SHP77 treated with DMSO at 0.1 percent for 48 hours (cell line): ENCODE measurements around the gene RAB3GAP2.
A peak's percentile ranks its signal among the peaks of the same experiment; 100 is the strongest.
"Not testable (repeated sequence)": the region's sequence is repeated elsewhere in the genome, so short reads cannot be mapped to it uniquely, and the experiment has no call there.

Source experiments
- DNase-seq: peaks from one replicate; lab custom pipeline; 2025; lab: John Stamatoyannopoulos, UW

The RAB3GAP2 gene

GRCh38 chr1:220272047-220272840, at the start of gene RAB3GAP2:
Gene RAB3GAP2, minus strand, starts transcription at chr1:220272453. Its CDS starts 116 bp downstream, at chr1:220272337.
- peak; percentile 93 for DNase-seq

GRCh38 chr1:220321758-220322157, 49.5 kb upstream of the RAB3GAP2 start:
- no peak for DNase-seq

GRCh38 chr1:220320709-220321108, 48.5 kb upstream of the RAB3GAP2 start:
- no peak for DNase-seq

- no peak for DNase-seq
Observed at GRCh38 chr1:220318673-220319072, 46.4 kb upstream of the RAB3GAP2 start.

DNA sequence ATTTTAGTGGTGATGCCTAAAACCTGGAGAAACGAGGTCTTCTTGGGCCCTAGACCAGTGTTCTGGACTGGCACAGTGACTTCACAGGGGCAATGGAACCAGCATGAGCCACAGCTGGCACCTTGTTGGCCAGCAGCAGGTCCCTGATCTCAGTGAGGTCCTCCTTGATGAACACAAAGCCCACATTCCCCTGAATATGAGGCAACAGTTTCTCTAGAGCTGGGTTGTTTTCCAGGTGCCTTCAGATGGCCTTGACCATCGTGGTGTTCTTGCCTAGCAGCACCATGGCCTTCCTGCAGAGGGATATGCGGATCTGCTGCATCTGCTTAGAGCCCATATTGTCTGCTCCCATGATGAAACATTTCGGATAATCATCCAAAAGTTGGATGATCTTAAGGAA, 44.9 kb upstream of the RAB3GAP2 start:
- DNase-seq: no peak

DNA sequence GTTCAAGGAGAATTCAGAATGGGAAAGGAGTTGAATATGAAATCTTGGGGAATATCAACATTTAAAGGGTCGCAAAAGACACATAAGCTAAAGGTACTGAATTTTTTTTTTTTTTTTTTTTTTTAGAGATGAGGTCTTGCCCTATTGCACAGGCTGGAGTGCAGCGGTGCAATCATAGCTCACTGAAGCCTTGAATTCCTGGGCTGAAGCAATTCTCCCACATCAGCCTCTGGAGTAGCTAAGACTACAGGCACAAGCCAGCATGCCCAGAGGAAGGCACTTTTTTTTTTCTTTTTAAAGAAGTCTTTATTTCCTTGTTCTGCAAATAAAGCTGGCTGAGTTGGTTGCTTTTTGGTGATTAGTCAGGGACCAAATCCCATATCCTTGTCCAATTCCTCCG, 44.1 kb upstream of the RAB3GAP2 start:
- no peak for DNase-seq

- DNase-seq: no peak
Observed at GRCh38 chr1:220315070-220315839, 43.0 kb upstream of the RAB3GAP2 start.

DNA sequence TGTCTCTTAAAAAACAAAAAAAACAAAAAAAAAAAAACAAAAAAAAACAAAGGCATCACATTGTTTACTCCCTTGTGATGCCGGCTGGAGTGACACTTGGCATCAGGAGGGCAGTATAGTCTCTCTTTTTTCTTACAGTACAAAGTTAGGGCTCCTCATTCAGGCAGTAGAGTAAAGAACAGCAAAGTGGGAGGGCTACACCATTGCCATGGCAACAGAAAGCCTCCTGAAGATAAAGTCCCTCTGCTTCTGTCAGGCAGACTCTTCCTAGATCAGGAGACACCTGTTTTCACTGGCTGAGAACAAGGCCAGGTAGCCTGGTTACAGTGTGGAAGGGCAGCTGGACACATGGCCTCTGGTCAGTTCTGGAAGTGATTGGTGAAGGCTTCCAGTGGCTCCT, 41.3 kb upstream of the RAB3GAP2 start:
- DNase-seq: no peak

DNA sequence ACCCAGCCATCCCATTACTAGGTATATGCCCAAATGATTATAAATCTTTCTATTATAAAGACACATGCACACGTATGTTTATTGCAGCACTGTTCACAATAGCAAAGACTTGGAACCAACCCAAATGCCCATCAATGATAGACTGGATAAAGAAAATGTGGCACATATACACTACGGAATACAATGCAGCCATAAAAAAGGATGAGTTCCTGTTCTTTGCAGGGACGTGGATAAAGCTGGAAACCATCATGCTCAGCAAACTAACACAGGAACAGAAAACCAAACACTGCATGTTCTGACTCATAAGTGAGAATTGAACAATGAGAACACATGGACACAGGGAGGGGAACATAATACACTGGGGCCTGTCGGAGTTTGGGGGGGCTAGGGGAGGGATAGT, 37.9 kb upstream of the RAB3GAP2 start:
- DNase-seq: not testable (repeated sequence)

- DNase-seq: no peak
Observed at GRCh38 chr1:220307607-220308006, 35.4 kb upstream of the RAB3GAP2 start.

GRCh38 chr1:220306339-220306738, 34.1 kb upstream of the RAB3GAP2 start:
- no peak for DNase-seq

GRCh38 chr1:220303871-220304270, 31.6 kb upstream of the RAB3GAP2 start:
- no peak for DNase-seq

- no peak for DNase-seq
Observed at GRCh38 chr1:220301630-220302029, 29.4 kb upstream of the RAB3GAP2 start.

DNA sequence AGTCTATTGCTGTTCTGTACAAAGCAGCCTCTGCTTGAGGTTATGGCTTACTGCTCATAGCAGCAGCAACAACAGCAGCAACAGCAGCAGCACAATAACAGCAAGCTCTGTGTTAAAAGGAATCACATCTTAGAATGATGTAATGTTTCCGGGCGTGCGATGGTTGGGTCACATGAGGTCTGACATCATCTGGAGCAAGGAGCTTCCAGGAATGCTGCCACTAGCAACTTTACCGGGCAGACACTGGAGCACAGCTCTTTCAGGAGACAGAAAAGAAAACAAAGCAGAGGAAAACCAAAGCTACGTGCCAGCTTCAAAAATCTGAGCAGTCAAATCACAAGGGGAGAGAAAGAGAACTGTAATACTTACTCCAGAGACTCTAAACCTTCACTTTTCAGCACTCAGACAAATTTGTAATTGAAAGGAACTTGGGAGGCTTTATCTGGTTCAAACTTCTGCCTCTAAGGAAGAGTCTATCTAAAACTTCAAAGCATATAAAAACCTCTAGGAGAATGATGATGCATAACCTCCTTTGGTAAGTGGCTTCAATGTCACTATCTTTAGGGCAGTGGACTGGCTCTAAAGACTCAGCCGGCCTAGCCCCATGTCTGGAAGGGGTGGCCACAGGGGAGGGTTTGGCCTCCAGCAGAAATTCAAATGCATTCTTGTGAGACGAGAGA, 28.3 kb upstream of the RAB3GAP2 start:
- DNase-seq: peak; percentile 50

DNA sequence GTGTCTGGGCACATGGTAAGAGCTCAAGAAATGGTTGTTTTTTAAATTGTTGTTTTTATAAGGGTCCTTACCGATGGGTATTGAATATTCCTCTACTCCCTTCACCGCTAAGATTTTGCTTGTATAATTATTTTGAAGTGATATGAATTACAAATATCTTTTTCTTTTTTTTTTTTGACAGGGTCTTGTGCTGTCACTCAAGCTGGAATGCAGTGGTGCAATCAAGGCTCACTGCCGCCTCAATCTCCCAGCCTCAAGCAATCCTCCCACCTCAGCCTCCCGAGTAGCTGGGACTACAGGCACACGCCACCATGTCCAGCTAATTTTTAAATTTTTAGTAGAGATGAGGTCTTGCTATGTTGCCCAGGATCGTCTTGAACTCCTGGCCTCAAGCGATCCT, 27.1 kb upstream of the RAB3GAP2 start:
- no peak for DNase-seq

DNA sequence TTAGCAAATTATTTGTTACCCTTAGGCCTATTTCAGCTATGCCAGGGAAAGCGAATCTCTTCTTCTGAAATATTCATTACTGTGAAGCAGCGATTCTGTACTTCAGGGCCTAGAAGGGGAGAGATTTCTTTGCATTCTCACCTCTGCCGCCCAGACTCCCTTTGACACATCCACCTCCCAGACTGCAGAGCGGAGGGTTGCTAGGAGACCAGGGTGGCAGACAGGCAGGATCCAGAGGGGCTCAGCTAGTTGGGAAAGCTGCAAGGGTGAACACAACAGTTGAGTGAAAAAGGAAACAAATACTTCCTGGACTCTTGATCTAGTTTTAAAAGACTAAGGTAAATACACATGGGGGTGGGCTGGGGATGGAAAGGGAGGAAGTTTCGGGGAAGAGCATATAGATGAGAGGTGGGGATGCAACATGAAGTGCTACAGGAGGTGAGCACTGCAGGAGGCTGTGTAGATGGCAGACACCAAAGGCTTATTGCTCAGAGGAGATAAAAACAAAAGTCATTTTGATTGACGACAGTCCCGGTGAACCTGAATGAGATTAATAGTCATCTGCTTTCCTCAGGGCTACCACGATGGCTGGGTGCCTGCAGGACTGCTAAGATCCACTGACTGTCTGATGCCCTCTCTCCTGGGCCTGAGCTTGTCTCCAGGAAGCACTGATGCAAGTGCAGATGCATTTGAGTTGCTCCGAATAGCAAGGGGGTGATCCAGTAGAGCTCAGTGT, 26.4 kb upstream of the RAB3GAP2 start:
- DNase-seq: no peak

GRCh38 chr1:220296981-220297380, 24.7 kb upstream of the RAB3GAP2 start:
- DNase-seq: no peak

- DNase-seq: no peak
Observed at GRCh38 chr1:220294846-220295301, 22.6 kb upstream of the RAB3GAP2 start.

GRCh38 chr1:220291580-220291979, 19.3 kb upstream of the RAB3GAP2 start:
- DNase-seq: no peak

GRCh38 chr1:220290140-220290761, 18.0 kb upstream of the RAB3GAP2 start:
- no peak for DNase-seq

GRCh38 chr1:220287129-220287528, 14.9 kb upstream of the RAB3GAP2 start:
- no peak for DNase-seq
